Measurements from ENCODE around the gene PARD3.

DNA sequence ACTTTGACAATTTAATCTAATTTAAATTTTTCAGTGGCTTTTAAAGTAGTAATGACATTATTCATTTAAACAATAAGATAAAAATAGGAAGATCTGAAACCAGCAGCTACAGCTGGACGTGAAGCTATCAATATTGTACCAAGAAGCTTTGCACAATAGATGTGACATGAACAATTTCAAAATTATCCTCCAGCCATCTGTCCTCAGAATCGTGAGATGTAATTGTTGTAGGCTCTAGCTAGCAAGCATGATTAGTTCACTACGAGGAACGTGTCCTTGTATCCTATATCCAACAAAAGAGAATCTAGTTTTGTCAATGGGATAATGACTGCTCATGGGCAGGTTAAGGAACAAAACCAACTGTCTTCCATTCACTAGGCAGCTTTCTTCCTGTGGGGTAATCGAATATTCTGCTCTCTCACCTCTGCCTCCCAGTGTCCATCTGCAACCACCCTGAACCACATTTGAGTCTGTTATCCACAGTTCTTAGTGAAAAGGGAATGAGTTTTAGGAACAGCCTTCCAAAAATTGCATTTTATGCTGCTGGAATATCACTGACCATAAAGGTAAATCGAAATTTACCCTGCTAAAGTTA is 247.3 kb downstream of the PARD3 start:
- TF ChIP-seq, protein P1, sequence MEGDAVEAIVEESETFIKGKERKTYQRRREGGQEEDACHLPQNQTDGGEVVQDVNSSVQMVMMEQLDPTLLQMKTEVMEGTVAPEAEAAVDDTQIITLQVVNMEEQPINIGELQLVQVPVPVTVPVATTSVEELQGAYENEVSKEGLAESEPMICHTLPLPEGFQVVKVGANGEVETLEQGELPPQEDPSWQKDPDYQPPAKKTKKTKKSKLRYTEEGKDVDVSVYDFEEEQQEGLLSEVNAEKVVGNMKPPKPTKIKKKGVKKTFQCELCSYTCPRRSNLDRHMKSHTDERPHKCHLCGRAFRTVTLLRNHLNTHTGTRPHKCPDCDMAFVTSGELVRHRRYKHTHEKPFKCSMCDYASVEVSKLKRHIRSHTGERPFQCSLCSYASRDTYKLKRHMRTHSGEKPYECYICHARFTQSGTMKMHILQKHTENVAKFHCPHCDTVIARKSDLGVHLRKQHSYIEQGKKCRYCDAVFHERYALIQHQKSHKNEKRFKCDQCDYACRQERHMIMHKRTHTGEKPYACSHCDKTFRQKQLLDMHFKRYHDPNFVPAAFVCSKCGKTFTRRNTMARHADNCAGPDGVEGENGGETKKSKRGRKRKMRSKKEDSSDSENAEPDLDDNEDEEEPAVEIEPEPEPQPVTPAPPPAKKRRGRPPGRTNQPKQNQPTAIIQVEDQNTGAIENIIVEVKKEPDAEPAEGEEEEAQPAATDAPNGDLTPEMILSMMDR (IDR thresholded peaks at IDR 0.05) = no peak
- TF ChIP-seq POLR2A (IDR thresholded peaks at IDR 0.05) = no peak
